Measurements from ENCODE around the gene ASPSCR1.

DNA sequence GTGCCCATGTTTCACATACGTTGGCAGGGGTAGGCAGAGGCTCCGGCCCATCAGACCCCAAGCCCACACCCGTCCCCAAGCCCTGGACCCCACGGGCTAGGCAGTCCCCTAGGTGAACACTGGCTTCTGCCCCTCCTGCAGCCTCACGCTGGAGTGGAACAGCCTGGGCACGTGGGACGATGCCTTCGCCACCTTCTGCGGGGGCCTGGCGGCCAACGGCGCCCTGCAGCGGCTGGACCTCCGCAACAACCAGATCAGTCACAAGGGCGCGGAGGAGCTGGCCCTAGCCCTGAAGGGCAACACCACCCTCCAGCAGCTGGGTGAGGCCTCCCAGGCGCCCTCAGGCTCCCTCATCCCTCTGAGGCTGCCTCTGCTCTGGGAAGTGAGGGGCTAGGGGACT, 47.4 kb downstream of the ASPSCR1 start:
- TF ChIP-seq, protein P1, sequence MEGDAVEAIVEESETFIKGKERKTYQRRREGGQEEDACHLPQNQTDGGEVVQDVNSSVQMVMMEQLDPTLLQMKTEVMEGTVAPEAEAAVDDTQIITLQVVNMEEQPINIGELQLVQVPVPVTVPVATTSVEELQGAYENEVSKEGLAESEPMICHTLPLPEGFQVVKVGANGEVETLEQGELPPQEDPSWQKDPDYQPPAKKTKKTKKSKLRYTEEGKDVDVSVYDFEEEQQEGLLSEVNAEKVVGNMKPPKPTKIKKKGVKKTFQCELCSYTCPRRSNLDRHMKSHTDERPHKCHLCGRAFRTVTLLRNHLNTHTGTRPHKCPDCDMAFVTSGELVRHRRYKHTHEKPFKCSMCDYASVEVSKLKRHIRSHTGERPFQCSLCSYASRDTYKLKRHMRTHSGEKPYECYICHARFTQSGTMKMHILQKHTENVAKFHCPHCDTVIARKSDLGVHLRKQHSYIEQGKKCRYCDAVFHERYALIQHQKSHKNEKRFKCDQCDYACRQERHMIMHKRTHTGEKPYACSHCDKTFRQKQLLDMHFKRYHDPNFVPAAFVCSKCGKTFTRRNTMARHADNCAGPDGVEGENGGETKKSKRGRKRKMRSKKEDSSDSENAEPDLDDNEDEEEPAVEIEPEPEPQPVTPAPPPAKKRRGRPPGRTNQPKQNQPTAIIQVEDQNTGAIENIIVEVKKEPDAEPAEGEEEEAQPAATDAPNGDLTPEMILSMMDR (IDR thresholded peaks at IDR 0.05): no peak
- TF ChIP-seq, protein P2, sequence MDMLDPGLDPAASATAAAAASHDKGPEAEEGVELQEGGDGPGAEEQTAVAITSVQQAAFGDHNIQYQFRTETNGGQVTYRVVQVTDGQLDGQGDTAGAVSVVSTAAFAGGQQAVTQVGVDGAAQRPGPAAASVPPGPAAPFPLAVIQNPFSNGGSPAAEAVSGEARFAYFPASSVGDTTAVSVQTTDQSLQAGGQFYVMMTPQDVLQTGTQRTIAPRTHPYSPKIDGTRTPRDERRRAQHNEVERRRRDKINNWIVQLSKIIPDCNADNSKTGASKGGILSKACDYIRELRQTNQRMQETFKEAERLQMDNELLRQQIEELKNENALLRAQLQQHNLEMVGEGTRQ (CRISPR knock-in tag; IDR thresholded peaks at IDR 0.05): no peak
- TF ChIP-seq SMAD3 (CRISPR knock-in tag; IDR thresholded peaks at IDR 0.05; ENCODE audit: borderline replicate concordance) (no peak), EMX1 (CRISPR knock-in tag; IDR thresholded peaks at IDR 0.05) (no peak), TP53 (CRISPR knock-in tag; IDR thresholded peaks at IDR 0.05) (no peak), TEAD1 (CRISPR knock-in tag; IDR thresholded peaks at IDR 0.05) (no peak), ZBTB21 (CRISPR knock-in tag; IDR thresholded peaks at IDR 0.05; ENCODE audit: borderline replicate concordance) (no peak), CREB1 (CRISPR knock-in tag; IDR thresholded peaks at IDR 0.05) (no peak)
- TF ChIP-seq, protein P3, sequence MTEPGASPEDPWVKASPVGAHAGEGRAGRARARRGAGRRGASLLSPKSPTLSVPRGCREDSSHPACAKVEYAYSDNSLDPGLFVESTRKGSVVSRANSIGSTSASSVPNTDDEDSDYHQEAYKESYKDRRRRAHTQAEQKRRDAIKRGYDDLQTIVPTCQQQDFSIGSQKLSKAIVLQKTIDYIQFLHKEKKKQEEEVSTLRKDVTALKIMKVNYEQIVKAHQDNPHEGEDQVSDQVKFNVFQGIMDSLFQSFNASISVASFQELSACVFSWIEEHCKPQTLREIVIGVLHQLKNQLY (CRISPR knock-in tag; IDR thresholded peaks at IDR 0.05): no peak
